ENCODE results near the gene LRRC8E. TPM values are rescaled to one million over a fixed set of nuclear protein-coding genes. Genes with fewer than 3 reads are reported as not detected.

LRRC8E gene
- total RNA-seq, 1 experiment from 2014 or later, result 18.1 TPM

GRCh38 chr19:7869910-7870511 lies 18.3 kb upstream of the LRRC8E start:
- no peaks in the 10 kb centered on the region for H3K79me2 ChIP-seq (ENCODE audit: insufficient read depth, low read length)
- peak; percentile 79 for DNase-seq (ENCODE audit: low read depth, low spot score)
- no TSS peak for BruUV-seq (replicated peaks)
- H3K27me3 ChIP-seq (ENCODE audit: insufficient read depth, low read length), result no peaks in the 10 kb centered on the region
- no peaks in the 10 kb centered on the region for H3K36me3 ChIP-seq (ENCODE audit: control insufficient read depth in 1 of 2, insufficient read depth in 2 of 2, low read length in 2 of 2)
- POLR2A ChIA-PET, result interaction anchor here (1.1 to 2.2 kb wide), 8 partner anchors 16 to 74 kb away, joined by 3 to 33 read pairs (median 6); partner anchors contain the start of genes MAP2K7, SNAPC2 and TIMM44
- H3K9ac ChIP-seq (ENCODE audit: low read length), result peak overlapping the region; percentile 61
- no peaks in the 10 kb centered on the region for H3K9me3 ChIP-seq (ENCODE audit: control insufficient read depth in 1 of 2, insufficient read depth in 1 of 2, low read depth in 1 of 2, low read length in 2 of 2)
- TF ChIP-seq SIN3A (IDR thresholded peaks at IDR 0.05; ENCODE audit: low read depth) (no peak), FOSL1 (IDR thresholded peaks at IDR 0.05; ENCODE audit: low read depth) (no peak), SRF (IDR thresholded peaks at IDR 0.05; ENCODE audit: low read depth) (no peak), ZNF274 (IDR thresholded peaks at IDR 0.05; ENCODE audit: low read depth, low read length) (no peak), ZFX (IDR thresholded peaks at IDR 0.05) (no peak), EGR1 (IDR thresholded peaks at IDR 0.05; ENCODE audit: low read depth) (no peak), EZH2phosphoT487 (IDR thresholded peaks at IDR 0.05; ENCODE audit: borderline replicate concordance) (no peak), ATF3 (IDR thresholded peaks at IDR 0.05) (no peak)
- TF ChIP-seq, protein P1, sequence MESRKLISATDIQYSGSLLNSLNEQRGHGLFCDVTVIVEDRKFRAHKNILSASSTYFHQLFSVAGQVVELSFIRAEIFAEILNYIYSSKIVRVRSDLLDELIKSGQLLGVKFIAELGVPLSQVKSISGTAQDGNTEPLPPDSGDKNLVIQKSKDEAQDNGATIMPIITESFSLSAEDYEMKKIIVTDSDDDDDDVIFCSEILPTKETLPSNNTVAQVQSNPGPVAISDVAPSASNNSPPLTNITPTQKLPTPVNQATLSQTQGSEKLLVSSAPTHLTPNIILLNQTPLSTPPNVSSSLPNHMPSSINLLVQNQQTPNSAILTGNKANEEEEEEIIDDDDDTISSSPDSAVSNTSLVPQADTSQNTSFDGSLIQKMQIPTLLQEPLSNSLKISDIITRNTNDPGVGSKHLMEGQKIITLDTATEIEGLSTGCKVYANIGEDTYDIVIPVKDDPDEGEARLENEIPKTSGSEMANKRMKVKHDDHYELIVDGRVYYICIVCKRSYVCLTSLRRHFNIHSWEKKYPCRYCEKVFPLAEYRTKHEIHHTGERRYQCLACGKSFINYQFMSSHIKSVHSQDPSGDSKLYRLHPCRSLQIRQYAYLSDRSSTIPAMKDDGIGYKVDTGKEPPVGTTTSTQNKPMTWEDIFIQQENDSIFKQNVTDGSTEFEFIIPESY (IDR thresholded peaks at IDR 0.05; ENCODE audit: extremely low read depth, insufficient replicate concordance, low read length), result no peak
- H3K4me3 ChIP-seq (replicated peaks in 1 of 2; ENCODE audit: low read depth in 1 of 2, low read length in 2 of 2), result peak overlapping the region; percentile 39 to 58
- no peaks in the 10 kb centered on the region for H4K20me1 ChIP-seq (ENCODE audit: insufficient read depth)
- no peaks in the 10 kb centered on the region for H3K9me2 ChIP-seq (ENCODE audit: insufficient read depth)
- intact Hi-C loops (cut with micrococcal nuclease), result loop anchor here (1.0 kb wide), 1 partner anchor 50 kb away; the partner anchor contains the start of gene SNAPC2
- H3K27ac ChIP-seq (ENCODE audit: low read depth, low read length), result peak overlapping the region; percentile 86
- RAD21 ChIA-PET (ENCODE audit: low non-redundant PET in 1 of 2, low total read pairs in 2 of 2, uncharacterized antibody in 2 of 2, unreplicated experiment in 2 of 2), result interaction anchor here in 1 of 2 experiments (1.6 to 1.7 kb wide), 2 partner anchors 50 to 302 kb away, joined by 3 to 7 read pairs; partner anchors contain the start of gene SNAPC2
- H3K4me2 ChIP-seq (ENCODE audit: low read length), result peak overlapping the region; percentile 85
- peaks cover 30 to 73% of the 10 kb centered on the region in 2 experiments for H3K4me1 ChIP-seq (ENCODE audit: control insufficient read depth in 1 of 2, insufficient read depth in 2 of 2, low read length in 2 of 2)
- ATAC-seq, result peak; percentile 28
- no peak overlapping the region for H2AFZ ChIP-seq (ENCODE audit: low read depth, low read length, poor library complexity, severe bottlenecking)
- CTCF ChIA-PET, result interaction anchor here (0.6 to 2.2 kb wide), 21 partner anchors 9 to 520 kb away, joined by 3 to 41 read pairs (median 7); partner anchors contain the start of genes LRRC8E, MAP2K7, RAB11B and SNAPC2

Data from HCT116 (cell line).